Retina (tissue), 1 donor: Measurements from ENCODE around the gene TRIM31.

ENCODE experiments used
- DNase-seq: peaks from one replicate; pipeline ENCODE4 v3.0.0-alpha.2; 2016

The TRIM31 gene

DNA sequence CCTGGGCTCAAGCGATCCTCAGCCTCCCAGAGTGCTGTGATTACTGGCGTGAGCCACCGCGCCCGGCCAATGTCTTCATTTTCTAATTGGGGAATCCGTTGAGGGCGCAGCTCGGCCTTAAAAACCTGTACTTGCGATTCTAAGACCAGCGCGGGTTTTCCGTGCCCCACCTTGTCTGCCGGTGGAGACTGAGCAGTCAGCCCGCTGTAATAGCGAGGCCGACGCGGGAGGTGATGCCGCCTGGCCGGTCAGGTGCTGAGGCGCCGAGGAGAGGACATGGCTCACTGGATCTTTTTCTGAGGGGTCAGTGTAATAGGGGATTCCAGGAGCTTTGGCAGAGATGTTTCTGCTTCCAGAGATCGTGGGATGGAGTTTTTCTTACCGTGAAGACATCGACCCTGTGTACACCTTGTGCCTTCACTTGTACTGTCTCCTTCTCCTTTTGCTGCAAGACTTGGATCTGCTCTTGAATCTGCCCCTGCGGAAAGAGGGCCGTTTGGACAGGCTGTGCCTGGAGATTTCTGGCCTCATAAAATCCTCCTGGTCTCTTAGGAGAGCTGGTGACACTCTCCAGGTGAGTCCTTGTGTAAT, 1.5 kb downstream of the TRIM31 start:
- DNase-seq = no peak

DNA sequence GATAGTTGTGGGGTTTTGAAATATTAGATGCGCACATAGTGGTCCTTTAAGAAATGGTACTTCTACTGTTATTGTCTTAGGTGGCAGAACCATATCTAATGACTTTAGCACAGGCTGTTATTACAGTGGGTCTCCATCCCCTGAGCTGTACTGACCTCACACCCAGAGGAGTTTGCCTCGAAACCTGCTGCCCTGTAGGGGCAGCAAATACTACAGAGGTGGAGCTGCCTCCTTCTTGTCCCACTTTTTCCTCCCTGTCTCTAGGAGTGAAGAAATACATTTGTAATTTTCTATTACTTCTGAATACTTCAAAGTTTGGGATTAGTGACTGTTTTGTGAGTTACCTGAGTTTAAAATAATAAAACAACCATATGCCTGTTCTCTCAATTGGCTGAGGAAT, 8.2 kb downstream of the TRIM31 start:
- no peak for DNase-seq

- no peak for DNase-seq
Measured at GRCh38 chr6:30103872-30104179, 9.1 kb downstream of the TRIM31 start.

DNA sequence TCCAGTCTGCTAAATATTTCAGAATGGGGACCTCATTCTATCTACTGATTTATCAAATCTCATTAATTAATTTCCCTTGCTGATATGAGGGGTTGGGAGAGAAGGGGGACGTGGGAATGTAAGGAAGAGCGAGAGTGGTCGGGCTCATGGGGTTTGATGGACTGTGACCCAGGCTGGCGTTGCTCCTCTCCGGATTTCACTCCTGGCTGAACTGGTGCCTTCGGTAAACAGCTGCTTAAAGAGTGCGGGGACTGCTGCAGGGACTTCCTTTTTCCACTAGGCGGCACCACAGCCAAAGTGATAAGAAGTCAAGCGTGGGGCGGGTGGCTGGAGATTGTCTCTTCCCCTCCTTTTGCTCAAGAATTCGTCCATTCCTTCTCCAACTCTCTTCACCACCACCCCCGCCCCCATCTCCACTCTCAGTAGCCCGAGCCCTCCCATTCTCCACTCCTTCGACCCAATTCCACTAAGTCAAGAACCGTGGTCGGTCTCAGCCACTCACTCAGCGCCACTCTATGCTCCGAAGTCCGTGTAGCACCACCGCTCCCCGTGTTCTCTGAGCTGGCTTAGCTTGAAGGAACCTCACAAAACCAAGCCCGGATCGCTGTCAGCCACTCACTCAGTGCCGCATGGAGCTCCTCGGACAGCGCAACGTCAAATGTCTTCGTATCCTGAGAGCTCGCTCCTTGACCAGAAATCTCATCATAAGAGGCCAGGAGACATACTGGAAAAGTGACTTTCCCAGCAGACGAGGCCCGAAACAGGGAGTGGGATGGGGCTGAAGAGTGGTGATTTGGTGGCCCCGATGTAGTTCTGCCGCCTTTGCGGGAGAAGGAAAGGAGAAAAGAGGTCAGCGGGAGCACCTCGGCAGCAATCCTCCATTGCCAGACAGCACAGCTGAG, 9.7 kb downstream of the TRIM31 start:
- DNase-seq = peak; percentile 89

DNA sequence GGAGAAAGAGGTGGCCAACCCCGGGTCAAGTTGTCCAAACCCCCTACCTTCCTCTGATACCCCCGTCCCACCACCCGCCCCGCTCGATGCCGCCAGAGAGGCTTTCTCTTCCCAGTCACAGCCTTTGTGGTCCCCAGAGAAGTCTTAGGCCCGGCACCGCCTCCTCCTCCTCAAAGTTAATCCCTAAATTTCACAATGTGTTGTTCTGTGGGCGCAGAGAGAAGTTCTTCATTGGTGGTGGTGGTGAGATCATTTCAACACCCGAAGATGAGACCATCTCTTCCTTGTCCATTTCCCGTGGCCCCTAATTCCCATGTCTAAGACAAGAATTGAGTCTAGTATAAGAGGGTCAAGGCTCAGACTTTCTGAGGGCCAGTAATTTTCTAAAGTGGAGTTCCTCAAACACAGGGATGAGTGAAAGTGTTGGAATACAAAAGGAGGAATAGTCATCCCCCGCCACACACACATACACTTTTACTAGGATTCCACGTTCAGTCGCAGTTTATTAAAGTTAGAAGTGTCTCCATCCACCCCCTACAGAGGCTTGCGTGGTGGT, 10.4 kb downstream of the TRIM31 start:
- no peak for DNase-seq

- peak; percentile 90 for DNase-seq
Measured at GRCh38 chr6:30101444-30102413, 11.2 kb downstream of the TRIM31 start.

DNA sequence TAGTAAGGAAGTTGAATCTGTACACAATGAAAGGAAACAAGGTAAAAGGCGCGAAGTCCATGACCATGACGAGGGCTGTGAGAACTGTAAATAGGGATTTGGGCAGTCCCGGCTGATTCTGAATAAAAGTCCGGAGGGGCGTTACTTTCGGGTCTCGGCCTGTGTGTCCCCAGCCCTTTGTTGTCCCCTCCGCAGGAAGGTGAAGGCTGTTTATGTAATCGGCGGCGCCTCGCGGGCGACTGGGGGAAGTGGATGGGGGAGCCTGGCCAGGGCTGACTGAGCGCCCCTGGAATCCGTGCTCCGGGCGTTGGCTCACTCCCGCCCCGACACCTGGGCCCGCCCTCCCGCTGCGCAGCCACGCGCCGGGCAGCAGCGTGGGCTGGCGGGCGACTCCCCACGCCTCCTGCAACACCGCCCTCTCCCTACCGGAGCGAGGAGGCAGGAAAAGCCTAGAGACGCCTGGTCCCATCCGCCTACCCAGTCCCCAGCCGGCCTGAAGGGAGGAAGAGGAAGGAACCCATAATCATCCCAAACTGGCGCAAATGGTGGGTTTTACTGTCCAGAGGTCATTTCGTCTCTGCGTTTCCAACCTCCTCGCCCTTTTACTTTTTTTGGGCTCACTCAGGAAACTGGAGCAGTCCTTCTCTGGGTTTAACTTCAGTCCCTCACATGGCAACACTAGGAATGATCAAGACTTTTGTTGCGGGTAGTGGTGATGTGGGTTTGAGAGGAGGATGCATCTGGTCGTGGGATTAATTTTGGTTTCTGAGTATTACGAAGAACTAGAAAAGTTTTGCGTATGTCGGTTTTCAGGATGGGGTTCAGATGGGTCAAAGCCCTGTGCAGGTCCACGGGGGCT, 12.1 kb downstream of the TRIM31 start:
- DNase-seq = peak; percentile 38

GRCh38 chr6:30100154-30100553, 12.7 kb downstream of the TRIM31 start:
- DNase-seq = no peak

- no peak for DNase-seq
Measured at GRCh38 chr6:30097902-30098768, 14.8 kb downstream of the TRIM31 start.

DNA sequence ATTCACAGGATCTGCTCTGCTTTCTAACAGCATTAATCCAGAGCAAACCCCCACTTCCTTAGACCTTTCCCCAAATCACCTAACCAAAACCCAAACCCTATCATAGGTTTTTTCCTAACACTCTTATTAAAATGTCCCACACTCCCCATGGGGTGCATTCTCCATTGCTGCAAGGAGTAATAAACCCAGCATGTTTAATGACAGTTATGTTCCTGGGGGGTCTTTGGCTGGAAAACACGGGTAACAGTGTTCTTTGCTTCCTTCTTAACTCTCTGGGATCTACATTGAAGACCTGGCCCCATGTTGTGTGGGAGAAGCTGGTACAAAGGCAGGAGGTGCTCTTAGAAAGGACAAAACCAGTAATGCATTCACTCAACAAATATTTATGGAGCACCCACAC, 16.1 kb downstream of the TRIM31 start:
- DNase-seq = no peak

DNA sequence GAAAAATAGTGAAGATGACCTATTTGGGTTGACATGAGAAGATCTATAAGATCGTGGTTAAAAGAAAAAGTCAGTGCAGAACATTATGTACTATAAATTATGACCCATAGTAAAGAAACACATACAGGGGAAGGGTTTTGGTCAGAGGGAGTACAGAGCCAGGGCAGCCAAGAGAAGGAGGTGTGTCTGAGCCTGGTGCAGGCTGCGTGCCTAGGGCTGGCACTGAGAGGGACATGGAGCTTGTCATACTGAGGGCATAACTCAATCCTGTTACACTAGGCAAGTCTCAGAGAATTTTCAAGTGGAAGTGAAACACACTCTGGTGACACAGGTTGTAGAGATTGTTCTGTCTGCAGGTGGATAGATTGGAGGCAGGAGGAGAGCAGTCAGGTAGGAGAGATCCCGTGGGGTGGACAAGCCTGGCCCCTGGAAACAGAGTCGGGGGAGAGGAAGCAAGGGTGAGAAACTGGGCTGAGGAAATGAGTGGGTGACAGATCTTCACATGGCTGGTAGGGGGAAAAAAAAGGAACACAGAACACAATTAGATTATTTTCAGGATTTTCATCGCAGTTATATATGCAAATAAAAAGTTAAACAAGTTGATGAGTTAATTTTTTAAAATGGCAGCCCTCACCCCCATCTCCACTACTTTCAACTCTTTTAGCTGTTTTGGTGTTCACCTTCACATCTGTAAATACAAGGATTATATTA, 18.8 kb downstream of the TRIM31 start:
- no peak for DNase-seq

GRCh38 chr6:30092852-30093543, 19.9 kb downstream of the TRIM31 start:
- DNase-seq = no peak

DNA sequence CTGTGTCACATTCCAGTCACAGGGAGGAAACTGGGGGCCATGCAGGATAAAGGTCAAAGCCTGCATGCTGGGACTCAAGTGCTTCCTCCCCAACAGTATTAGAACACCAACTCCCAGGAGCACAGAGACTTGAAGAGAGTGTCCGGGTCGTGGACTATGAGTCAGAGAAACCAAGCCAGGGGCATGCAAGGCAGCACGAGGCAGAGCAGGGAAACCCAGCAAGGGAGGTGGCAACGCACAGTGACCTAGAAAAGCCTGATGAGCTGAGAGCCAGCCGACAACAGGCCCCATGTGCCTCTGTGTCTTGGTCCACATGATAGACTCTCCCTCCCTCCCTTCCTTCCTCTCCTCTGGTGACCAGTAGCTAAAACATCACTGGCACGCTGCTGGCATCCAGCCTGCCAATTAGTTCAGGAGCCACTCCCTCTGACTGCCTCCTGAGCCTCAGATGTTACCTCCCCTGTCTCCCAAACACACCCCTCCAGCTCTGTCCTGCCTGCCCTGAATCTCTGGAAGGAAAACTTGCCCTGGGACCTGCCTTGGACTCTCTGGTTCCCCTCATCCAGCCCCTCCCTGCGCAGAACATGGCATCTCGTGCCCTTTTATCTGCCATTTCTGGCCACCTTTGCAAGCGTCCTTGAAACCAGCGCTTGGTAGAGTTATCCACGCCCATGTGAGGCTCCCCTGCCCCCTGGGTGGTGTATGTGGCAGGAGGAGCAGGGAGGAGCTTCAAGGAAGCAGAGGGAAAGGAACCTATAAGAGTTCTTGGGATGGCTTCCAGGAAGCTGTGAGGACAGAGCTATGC, 21.1 kb downstream of the TRIM31 start:
- peak; percentile 37 for DNase-seq

GRCh38 chr6:30087876-30088275, 25.0 kb downstream of the TRIM31 start:
- no peak for DNase-seq

- DNase-seq = no peak
Measured at GRCh38 chr6:30077218-30077617, 35.7 kb downstream of the TRIM31 start.

DNA sequence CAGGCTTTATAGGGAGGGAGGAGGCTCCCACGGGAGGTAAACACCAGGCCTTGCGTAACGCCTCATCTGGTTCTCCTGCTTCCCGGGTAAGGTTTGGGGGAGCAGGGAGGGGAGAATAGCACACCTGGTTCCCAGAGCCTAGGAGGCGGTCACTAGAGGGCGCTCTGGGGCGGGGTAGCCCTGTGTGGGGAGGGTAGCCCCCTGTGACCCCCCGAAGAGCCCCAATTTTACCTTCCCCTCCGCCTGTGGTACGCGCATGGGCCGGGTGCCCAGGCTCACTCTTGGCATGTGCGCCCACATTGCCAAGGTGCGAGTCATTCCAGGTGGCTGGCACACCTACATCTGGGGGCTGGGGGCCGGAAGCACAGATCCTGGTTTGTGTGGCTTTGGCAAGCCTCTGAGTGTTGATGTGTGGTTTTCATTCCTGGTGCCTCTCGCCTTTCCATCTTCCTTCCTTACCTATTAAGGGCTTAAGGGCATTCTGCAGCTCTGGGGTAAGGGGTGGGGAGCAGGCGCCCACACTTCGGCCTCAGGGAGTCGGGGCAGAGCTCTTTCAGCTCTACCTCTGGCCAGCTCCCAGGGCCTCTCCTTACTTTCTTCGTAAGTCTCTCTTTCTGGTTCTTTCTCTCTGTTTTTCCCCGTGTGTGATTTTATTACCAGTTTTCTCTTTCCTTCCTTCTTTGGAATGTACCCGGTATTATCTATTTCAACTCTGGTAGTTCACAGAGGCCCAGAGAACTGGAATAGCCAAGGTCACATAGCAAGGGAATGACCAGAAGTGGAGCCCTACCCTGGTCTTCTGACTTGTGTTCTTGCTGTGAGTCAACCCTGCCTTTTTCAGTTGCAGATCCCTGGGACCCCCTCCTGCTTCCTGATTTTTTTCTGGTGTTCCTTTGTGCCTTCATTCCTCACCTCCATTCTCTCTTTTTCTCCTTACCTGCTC, 36.8 kb downstream of the TRIM31 start:
- no peak for DNase-seq

GRCh38 chr6:30075094-30075789, 37.6 kb downstream of the TRIM31 start, which contains the start of gene RNF39:
RNF39 (minus strand) TSS chr6:30075769; CDS start chr6:30075585, 184 bp downstream.
- DNase-seq = peak; percentile 72
